ENCODE data around the gene ZNF383.
"Not testable (repeated sequence)": the region's sequence is repeated elsewhere in the genome, so short reads cannot be mapped to it uniquely, and the experiment has no call there.

Gene ZNF383

DNA sequence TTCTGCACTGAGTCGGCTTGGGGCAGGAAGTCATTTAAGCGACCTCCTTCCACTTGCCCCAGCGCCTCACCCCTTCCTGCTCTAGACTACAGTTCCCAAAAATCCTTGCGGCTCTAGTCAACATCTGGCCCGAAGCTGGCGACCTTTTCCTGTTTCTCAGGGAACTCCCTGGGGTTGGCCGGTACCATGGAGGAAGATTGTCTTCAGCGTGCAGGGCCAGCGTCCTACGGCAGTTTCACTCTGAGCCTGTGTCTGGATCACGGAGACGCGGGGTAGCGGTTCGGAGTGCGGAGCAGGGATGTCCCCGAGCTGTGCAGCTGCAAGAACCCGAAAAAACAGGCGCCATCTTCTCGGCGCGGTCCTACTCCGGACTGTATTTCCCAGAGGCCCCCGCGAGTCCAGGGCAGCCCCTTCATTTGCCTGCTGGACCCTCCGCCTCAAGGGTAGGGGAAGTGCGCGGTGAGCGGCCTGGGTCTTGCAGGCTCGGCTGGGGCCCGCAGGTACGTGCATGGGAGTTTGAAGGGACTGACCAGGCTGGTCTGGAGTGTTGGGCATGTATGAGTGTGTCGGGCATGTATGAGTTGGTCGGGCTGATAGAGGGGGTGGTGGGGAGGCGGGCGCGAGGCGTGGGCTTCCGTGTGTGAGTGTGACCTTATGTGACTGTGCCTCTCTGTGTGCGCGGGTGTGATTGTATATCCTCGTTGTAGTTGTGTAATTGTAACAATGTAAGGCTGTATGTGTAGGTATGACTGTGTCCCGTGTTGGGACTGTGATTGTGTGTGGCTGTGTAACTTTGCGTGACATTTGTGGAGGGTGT, at the start of gene ZNF383:
Gene ZNF383 (plus strand): TSS at position 440 of the 817 bp plus-strand sequence. CDS start 12,240 bp downstream, outside the sequence.
- peak; percentile 50 to 69 for DNase-seq (ENCODE audit: low read depth in 2 of 2, low spot score in 1 of 2)

DNA sequence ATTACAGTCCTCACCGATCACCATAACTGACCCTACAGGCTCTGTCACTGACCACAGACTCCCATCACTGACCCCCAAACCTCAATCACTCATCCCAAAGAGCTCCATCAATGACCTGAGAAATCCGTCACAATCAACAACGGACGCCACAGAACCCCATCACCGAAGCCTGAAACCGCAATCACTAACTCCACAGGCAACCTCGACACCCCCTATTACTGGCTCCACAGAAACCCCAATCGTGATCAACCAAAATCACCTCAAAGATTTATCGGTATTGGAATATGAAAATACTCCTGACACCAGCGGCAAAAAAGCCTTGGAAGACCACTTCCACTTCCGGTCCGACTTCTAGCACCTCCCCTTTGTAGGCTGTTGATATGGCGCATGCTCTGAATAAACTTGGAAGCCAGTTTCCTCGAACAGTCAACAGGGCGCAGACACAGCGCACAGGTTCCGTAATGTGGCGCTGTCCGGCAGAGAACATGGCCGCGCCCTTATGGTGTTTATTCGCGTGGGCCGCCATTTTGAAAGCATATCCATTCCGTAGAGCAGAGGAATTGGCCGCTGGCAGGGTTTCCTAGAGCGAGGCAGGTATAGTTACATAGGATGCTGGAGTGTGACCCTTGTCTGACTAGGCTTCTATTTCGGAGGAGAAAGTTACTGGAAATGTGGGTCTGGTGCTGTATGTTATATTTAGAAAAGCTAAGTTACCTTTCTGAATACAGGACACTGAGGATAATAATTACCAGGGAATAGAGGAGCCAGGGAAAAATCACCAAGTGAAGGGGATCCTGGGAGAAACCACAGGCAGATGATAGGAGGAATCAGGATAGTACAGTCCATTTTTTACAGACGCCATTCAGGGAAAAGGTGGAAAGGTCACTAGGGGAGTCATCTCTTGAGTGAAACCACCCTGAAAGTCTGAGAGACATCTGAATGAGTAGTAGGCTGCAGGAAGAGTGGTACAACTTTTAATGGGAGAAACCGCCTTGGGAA, 45.3 kb upstream of the ZNF383 start, which contains the start of gene ZNF585A:
Gene ZNF585A (minus strand): TSS at position 328 of the 999 bp plus-strand sequence. CDS start 2,785 bp downstream, outside the sequence.
- peak; percentile 74 to 80 for DNase-seq (ENCODE audit: low read depth in 2 of 2, low spot score in 1 of 2)

DNA sequence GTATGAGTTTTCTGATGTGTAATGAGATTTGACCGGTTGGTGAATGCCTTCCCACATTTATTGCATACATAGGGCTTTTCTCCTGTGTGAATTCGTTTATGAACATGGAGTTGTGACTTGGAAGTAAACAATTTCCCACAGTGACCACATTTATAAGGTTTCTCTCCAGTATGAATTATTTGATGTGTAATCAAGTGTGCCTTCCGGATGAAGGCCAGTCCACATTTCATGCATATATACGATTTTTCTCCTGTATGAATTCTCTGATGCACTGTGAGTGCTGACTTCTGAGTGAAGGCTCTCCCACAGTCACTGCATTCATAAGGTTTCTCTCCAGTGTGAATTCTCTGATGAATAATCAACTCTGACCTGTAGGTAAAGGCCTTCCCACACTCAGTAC, 31.9 kb upstream of the ZNF383 start:
- DNase-seq (ENCODE audit: low read depth in 2 of 2, low spot score in 1 of 2) = not testable (repeated sequence)

DNA sequence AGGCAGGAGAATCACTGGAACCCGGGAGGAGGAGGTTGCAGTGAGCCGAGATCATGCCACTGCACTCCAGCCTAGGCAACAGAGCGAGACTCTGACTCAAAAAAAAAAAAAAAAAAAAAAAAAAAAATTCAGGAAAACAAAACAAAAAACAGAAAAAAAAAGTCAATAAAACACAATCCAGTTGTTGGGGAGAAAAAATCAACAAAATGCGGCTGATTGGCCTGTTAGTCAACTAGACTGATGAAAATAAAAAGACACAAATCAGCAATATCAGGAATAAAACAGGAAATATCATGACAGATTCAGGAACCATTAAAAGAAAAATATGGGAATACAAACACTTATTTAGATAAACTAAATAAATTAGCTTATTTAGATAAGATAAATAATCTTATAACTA, 22.8 kb upstream of the ZNF383 start:
- DNase-seq (ENCODE audit: low read depth in 2 of 2, low spot score in 1 of 2) = not testable (repeated sequence)

DNA sequence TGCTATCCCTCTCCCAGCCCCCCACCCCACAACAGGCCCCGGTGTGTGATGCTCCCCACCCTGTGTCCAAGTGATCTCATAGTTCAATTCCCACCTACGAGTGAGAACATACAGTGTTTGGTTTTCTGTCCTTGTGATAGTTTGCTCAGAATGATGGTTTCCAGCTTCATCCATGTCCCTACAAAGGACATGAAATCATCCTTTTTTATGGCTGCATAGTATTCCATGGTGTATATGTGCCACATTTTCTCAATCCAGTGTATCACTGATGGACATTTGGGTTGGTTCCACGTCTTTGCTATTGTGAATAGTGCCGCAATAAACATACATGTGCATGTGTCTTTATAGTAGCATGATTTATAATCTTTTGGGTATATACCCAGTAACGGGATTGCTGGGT, 20.9 kb upstream of the ZNF383 start:
- DNase-seq (ENCODE audit: low read depth in 2 of 2, low spot score in 1 of 2) = not testable (repeated sequence)

DNA sequence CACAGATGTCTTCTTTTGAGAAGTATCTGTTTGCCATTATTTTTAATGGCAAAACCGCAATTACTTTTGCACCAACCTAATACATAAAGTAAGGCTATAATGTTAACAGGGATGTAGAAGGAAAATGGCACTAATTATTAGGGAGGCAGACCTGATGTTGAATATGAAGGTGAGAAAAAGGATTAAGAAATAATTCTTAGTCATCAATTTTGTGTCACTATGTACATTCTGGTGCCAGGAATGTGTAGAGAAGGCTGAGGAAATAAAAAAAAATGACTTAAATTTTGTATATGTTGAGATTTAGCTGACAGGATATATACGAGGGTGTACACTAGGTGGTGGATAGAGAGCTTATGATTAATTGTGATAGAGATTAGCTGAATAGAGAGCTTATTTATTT, 20.2 kb upstream of the ZNF383 start:
- DNase-seq (ENCODE audit: low read depth in 2 of 2, low spot score in 1 of 2) = no peak

DNA sequence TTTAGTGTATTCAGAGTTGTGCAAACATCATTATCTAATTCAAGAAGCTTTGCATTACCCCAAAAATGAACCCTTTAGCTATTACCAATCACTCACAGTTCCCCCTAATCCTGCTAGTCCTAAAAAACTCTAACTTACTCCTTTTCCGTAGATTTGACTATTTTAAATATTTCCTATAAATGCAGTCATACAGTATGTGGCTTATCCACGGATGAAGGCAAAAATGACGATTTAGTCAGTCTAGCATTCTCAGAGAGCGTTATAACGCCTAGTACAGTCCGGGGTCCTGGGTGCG, 587 bp upstream of the ZNF383 start:
- no peak for DNase-seq (ENCODE audit: low read depth in 2 of 2, low spot score in 1 of 2)

DNA sequence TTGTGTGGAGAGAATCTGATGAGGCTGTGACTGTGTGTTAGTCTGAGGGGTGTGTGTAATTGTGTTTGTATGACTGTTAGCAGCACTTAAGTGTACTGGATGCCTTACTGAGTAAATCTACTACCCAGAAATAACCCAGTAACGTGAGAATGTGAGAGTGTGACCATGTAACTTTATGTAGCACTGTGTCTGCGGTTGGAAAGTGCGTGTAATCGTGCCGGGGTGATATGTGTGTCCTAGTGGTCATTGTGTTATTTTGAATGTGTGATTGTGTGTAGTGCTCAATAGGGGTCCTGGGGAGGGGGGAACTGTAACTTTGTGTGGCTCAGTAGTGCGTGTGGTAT, 550 bp downstream of the ZNF383 start:
- no peak for DNase-seq (ENCODE audit: low read depth in 2 of 2, low spot score in 1 of 2)

DNA sequence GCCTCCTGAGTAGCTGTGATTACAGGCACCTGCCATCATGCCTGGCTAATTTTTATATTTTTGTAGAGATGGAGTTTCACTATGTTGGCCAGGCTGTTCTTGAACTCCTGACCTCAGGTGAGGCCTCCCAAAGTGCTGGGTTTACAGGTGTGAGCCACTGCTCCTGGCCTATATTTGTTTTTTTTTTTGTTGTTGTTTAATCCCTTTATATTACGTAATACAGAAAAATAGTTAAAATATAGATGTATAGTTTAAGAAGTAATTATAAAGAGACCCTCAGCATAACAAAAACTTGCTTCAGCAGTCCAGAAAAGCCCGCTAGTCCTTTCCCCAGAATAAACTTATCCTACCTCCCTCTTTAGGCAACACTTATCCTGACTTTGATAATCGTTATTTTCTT, 2.4 kb downstream of the ZNF383 start:
- no peak for DNase-seq (ENCODE audit: low read depth in 2 of 2, low spot score in 1 of 2)

DNA sequence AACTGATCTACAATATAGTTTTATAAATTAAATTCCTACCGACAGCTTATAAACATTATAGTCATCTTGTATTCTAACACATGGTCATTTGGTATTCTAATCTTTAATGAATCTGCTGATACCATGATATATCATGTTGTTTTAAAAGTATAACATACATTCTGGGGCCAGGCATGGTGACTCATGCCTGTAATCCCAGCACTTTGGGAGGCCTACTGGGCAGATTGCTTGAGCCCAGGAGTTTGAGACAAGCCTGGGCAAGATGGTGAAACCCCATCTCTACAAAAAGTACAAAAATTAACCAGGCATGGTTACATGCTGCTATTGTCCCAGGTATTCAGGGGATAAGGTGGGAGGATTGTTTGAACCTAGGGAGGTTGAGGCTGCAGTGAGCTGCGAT, 3.1 kb downstream of the ZNF383 start:
- no peak for DNase-seq (ENCODE audit: low read depth in 2 of 2, low spot score in 1 of 2)

DNA sequence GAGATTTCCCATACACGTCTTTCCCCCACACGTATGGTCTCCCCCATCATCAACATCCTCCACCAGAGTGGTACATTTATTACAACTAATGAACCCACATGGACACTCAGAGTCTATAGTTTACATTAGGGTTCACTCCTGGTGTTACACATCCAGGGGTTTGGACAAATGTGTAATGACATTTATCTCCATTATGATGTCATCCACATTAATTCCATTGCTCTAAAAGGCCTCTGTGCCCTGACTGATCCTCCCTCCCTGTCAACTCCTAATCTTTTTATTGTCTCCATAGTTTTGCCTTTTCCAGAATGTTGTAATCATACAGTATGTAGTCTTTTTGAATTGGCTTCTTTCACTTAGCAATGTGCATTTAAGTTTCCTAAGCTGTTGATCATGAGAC, 8.2 kb downstream of the ZNF383 start:
- DNase-seq (ENCODE audit: low read depth in 2 of 2, low spot score in 1 of 2) = no peak

DNA sequence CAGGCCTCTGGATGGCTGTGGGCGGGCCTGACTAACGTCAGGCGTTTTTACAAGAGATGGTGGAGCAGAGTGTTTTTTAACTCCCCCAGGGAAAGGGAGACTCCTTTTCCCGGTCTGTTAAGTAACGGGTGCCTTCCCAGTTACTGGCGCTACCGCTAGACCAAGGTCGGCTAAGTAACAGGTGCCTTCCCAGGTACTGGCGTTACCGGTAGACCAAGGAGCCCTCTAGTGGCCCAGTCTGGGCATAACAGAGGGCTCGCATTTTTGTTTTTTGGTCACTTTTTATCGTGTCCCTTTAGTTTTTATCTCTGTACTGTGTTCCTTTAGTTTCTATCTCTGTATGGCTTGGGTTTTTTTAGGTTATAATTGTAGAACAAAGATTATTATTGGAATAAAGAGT, 10.0 kb downstream of the ZNF383 start:
- no peak for DNase-seq (ENCODE audit: low read depth in 2 of 2, low spot score in 1 of 2)

DNA sequence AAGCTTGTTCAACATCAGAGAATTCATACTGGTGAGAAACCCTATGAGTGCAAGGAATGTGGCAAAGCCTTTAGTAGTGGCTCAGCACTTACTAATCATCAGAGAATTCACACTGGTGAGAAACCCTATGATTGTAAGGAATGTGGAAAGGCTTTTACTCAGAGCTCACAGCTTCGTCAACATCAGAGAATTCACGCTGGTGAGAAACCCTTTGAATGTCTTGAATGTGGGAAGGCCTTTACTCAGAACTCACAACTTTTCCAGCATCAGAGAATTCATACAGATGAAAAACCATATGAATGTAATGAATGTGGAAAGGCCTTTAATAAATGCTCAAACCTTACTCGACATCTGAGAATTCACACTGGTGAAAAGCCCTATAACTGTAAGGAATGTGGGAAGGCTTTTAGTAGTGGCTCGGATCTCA, 25.2 kb downstream of the ZNF383 start:
- DNase-seq (ENCODE audit: low read depth in 2 of 2, low spot score in 1 of 2) = no peak

DNA sequence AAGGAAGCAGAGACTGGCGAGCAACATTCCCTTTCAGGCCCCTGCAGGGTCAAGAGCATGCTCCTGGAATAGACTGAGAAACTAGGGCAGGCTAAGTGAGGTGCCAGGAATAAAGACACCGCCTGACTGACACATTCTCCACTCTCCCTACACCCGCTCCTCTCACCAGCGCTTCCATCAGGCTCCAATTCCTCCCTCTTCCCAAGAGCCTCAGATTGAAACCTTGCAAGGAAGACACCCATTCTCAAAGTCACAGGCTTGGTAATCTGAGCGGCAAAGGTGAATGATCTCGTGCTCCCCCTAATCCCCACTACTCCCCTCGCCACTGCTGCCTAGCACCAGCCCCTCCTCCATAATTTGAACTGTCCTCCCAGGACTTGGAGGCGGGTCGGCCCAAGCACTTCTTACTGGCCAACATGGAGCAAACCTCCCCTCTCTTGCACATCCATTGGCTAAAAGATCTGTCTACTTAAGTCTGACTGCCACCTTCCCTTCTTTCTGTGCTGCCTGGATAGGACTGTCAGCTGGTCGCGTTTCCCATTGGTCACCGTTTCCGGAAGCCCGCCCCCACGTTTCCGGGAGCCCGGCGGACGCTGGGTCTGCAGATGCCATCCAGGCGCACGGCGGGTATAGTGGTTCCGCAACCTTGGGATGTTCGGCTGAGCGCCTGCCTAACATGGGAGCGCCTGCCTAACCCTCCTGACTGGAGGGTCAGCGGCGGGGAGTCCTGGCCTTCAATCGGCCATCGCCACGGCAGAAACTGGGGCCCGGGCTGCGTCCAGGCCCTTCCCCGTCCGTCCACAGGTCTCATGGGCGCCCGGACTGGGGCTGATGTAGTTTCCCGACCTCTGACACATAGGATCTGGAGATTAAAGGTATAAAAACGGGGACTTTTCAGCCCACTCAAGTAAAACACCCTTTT, 33.6 kb downstream of the ZNF383 start:
- no peak for DNase-seq (ENCODE audit: low read depth in 2 of 2, low spot score in 1 of 2)

DNA sequence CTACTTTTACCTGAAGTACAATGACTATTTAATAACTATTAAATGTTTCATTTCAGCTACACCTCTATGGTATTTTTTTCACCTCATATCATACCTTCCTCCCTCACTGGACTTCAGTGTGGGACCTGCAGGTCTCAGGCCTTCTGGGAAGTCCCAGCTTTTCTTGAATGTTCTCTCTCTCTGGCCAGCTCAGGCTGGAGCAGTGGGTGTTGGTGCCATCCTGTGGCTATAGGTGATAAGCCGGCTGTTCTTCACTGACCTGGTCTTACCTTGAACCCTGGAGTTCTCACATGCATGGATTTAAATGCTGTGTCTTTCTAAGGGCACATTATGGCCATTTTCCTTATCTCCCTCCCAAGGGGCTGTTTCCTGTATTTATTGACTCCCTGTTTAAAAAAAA, 45.0 kb downstream of the ZNF383 start:
- not testable (repeated sequence) for DNase-seq (ENCODE audit: low read depth in 2 of 2, low spot score in 1 of 2)

DNA sequence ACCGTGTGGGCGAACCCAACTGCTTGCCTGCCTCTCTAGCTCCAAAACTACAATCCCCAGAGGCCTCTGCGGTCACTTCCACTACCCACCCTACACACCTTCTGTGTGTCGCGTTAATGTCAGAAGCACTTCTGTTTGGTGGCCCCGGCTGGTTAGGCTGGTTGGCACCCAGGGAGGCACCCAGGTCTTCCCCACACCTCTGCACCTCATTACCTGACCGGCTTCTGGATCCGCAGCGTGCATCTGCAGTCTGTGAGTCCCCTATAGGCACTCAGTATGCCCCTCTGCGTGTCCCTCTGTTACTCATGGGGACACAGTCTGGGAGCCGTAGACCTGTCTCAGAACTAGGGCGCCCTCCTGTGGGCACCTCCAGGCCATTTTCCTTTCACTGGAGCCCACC, 49.0 kb downstream of the ZNF383 start:
- not testable (repeated sequence) for DNase-seq (ENCODE audit: low read depth in 2 of 2, low spot score in 1 of 2)

DNA sequence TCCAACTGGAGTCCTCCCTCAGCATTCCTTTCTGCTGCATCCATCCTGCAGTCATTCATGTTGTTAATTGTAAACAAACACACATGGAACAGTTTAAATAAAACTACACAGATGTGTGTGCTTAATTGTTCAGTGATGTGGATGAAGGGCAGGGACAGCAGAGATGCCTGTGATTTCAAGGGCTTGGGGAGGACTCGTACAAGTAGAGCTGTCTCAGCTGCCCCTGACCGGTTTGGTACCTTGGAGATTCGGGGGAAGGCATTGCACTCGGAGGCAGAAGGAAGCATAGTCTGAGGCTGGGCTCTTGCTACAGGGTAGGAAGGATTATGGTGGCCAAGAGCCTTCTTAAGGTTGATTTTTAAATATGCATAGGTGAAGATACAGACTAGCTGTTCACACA, 49.7 kb downstream of the ZNF383 start:
- DNase-seq (ENCODE audit: low read depth in 2 of 2, low spot score in 1 of 2) = not testable (repeated sequence)

DNA sequence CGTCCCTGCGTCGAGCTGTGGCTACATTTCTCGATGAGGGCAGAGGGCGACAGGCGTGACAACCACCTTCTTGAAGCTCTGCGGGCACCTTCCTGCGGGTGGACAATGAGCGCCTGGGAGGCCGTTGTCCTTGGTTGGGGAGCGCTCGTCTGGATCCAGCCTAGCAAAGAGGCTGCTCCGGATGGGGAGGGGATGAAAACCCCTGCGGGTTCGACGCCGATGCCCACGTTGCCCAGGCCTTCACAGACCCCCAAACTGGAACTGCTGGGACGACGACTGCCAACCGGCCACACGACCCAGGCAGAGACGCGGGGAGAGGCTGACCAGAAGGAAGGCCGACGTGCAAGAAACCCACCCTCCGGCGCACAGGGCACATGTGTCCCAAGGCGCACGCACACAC, 62.6 kb downstream of the ZNF383 start:
- DNase-seq (ENCODE audit: low read depth in 2 of 2, low spot score in 1 of 2) = not testable (repeated sequence)

DNA sequence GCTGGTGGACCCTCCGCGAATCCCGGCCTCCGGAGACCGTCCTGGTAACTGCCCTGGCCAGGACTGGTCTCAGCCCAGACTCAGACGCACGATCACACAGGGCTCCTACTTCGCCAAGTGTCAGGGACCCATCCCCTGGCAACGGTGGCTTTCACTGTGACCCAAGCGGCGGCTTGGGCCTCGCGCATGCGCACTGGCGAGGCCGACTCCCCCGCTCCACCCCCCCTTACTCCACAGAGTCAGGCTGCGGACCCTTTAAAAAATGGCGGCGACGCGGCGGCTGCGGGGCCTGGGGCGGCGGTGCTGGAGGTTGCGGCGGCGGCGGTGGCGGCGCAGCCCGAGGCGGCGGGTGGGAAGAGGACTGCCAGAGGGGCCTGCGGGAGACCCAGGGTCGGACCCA, 66.0 kb downstream of the ZNF383 start:
- DNase-seq (ENCODE audit: low read depth in 2 of 2, low spot score in 1 of 2) = not testable (repeated sequence)

DNA sequence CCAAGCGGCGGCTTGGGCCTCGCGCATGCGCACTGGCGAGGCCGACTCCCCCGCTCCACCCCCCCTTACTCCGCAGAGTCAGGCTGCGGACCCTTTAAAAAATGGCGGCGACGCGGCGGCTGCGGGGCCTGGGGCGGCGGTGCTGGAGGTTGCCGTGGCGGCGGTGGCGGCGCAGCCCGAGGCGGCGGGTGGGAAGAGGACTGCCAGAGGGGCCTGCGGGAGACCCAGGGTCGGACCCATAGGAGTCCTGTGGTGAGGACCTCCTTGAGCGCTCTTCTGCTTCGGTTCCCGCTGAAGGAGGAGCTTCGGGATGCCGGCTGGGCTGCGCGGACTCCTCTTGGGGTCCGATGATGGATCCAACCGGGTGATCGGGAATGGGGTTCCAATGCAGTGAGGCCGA, 71.2 kb downstream of the ZNF383 start:
- not testable (repeated sequence) for DNase-seq (ENCODE audit: low read depth in 2 of 2, low spot score in 1 of 2)

All from stimulated activated CD8-positive, alpha-beta memory T cell treated with anti-CD3 and anti-CD28 coated beads, Interleukin-4, amount 100 ng/mL, for 1 hour (primary cell).